ENCODE results near the gene MAP7. TPM values are rescaled to one million over a fixed set of nuclear protein-coding genes. Genes with fewer than 3 reads are reported as not detected.

The MAP7 gene
- total RNA-seq, 4 donors from 2014 or later = 0.29 to 6.8 (median 1.1) TPM

- TF ChIP-seq CTCF (IDR thresholded peaks at IDR 0.05) (no peak), POLR2A (IDR thresholded peaks at IDR 0.05) (no peak)
- H3K36me3 ChIP-seq = no peaks in the 10 kb centered on the region
- no peak for DNase-seq
- no peaks in the 10 kb centered on the region for H3K4me1 ChIP-seq
- H3K9me3 ChIP-seq = no peaks in the 10 kb centered on the region
- no peak overlapping the region for H3K27ac ChIP-seq
- H3K27me3 ChIP-seq = no peaks in the 10 kb centered on the region
- intact Hi-C loops (cut with DNase I; ENCODE audit: low total_unique reads) = no loop called here
- no peak overlapping the region for H3K4me3 ChIP-seq
Measured at GRCh38 chr6:136424450-136424849, 125.8 kb downstream of the MAP7 start.

- no peaks in the 10 kb centered on the region for H3K4me1 ChIP-seq
- TF ChIP-seq POLR2A (IDR thresholded peaks at IDR 0.05) = no peak
- TF ChIP-seq CTCF (IDR thresholded peaks at IDR 0.05) = no peak
- DNase-seq = no peak
- intact Hi-C loops (cut with DNase I; ENCODE audit: low total_unique reads) = no loop called here
- no peaks in the 10 kb centered on the region for H3K9me3 ChIP-seq
- no peaks in the 10 kb centered on the region for H3K36me3 ChIP-seq
- H3K27ac ChIP-seq = no peak overlapping the region
- no peaks in the 10 kb centered on the region for H3K27me3 ChIP-seq
- H3K4me3 ChIP-seq = no peak overlapping the region
Measured at GRCh38 chr6:136421537-136422158, 128.6 kb downstream of the MAP7 start.

- Histone ChIP-seq H3K4me1 (no peaks in the 10 kb centered on the region), H3K9me3 (no peaks in the 10 kb centered on the region), H3K4me3 (no peak overlapping the region), H3K27me3 (no peaks in the 10 kb centered on the region), H3K27ac (no peak overlapping the region), H3K36me3 (no peaks in the 10 kb centered on the region)
- no peak for DNase-seq
- intact Hi-C loops (cut with DNase I; ENCODE audit: low total_unique reads) = no loop called here
- no peak for TF ChIP-seq POLR2A (IDR thresholded peaks at IDR 0.05)
- TF ChIP-seq CTCF (IDR thresholded peaks at IDR 0.05) = no peak
Measured at GRCh38 chr6:136420853-136421252, 129.4 kb downstream of the MAP7 start.

- TF ChIP-seq POLR2A (IDR thresholded peaks at IDR 0.05) (no peak), CTCF (IDR thresholded peaks at IDR 0.05) (no peak)
- Histone ChIP-seq H3K4me1 (no peaks in the 10 kb centered on the region), H3K4me3 (no peak overlapping the region), H3K36me3 (no peaks in the 10 kb centered on the region), H3K27me3 (no peaks in the 10 kb centered on the region), H3K9me3 (no peaks in the 10 kb centered on the region), H3K27ac (no peak overlapping the region)
- no peak for DNase-seq
- intact Hi-C loops (cut with DNase I; ENCODE audit: low total_unique reads) = no loop called here
Measured at GRCh38 chr6:136415351-136416007, 134.7 kb downstream of the MAP7 start.

- no peaks in the 10 kb centered on the region for H3K36me3 ChIP-seq
- no peak for DNase-seq
- H3K4me3 ChIP-seq = no peak overlapping the region
- no peaks in the 10 kb centered on the region for H3K9me3 ChIP-seq
- no peaks in the 10 kb centered on the region for H3K4me1 ChIP-seq
- H3K27ac ChIP-seq = no peak overlapping the region
- TF ChIP-seq POLR2A (IDR thresholded peaks at IDR 0.05) (no peak), CTCF (IDR thresholded peaks at IDR 0.05) (no peak)
- H3K27me3 ChIP-seq = no peaks in the 10 kb centered on the region
- intact Hi-C loops (cut with DNase I; ENCODE audit: low total_unique reads) = no loop called here
Measured at GRCh38 chr6:136412410-136412809, 137.8 kb downstream of the MAP7 start.
